DOHH2 (cell line): Measurements from ENCODE around the gene ZFYVE27.
A peak's percentile ranks its signal among the peaks of the same experiment; 100 is the strongest.

ENCODE experiments used
- H3F3A ChIP-seq: fragments of 200-600 bp; sonication (generic), shearing (Covaris generic); 2 replicates; pipeline ENCODE4 v1.6.0; 2016; ENCODE audit warnings: antibody characterized with exemption, mild to moderate bottlenecking; ENCODE audit not compliant: control insufficient read depth, insufficient read depth
- H3K27ac ChIP-seq: fragments of 200-600 bp; sonication (generic); 2 replicates; pipeline ENCODE4 v1.5.1; 2014; ENCODE audit warnings: low read depth, mild to moderate bottlenecking, low read length, moderate library complexity
- H3K27me3 ChIP-seq: fragments of 200-600 bp; sonication (generic); 2 replicates; pipeline ENCODE4 v1.6.1; 2014; ENCODE audit warnings: mild to moderate bottlenecking, low read length, mixed read lengths; ENCODE audit not compliant: control insufficient read depth
- H3K36me3 ChIP-seq: fragments of 200-600 bp; sonication (generic); 2 replicates; pipeline ENCODE4 v1.6.1; 2014; ENCODE audit warnings: mild to moderate bottlenecking, low read length, moderate library complexity, mixed read lengths; ENCODE audit not compliant: control insufficient read depth
- H3K4me1 ChIP-seq: fragments of 200-600 bp; sonication (generic); 2 replicates; pipeline ENCODE4 v1.6.1; 2014; ENCODE audit warnings: mild to moderate bottlenecking, low read length, mixed read lengths; ENCODE audit not compliant: control insufficient read depth
- H3K4me2 ChIP-seq: fragments of 200-600 bp; sonication (generic); 2 replicates; pipeline ENCODE4 v1.6.0; 2014; ENCODE audit warnings: mild to moderate bottlenecking, low read length, moderate library complexity
- H3K4me3 ChIP-seq: fragments of 200-600 bp; sonication (generic); 2 replicates; pipeline ENCODE4 v1.5.1; 2014; ENCODE audit warnings: mild to moderate bottlenecking, low read length, mixed read lengths
- H3K79me2 ChIP-seq: fragments of 200-600 bp; sonication (generic); 2 replicates; pipeline ENCODE4 v1.6.1; 2014; ENCODE audit warnings: mild to moderate bottlenecking, low read length, mixed read lengths; ENCODE audit not compliant: control insufficient read depth
- H3K9me2 ChIP-seq: fragments of 200-600 bp; sonication (generic); replicated peaks from 2 replicates; pipeline ENCODE4 v1.6.1; 2014; ENCODE audit warnings: mild to moderate bottlenecking, low read length, mixed read lengths; ENCODE audit not compliant: control insufficient read depth
- H3K9me3 ChIP-seq: fragments of 200-600 bp; sonication (generic); 2 replicates; pipeline ENCODE4 v1.6.1; 2014; ENCODE audit warnings: antibody characterized with exemption, low read length, mixed read lengths; ENCODE audit not compliant: control insufficient read depth, insufficient read depth
- H4K20me1 ChIP-seq: fragments of 200-600 bp; sonication (generic); 2 replicates; pipeline ENCODE4 v1.6.0; 2014; ENCODE audit warnings: low read depth, mild to moderate bottlenecking, antibody characterized with exemption, low read length, moderate library complexity; ENCODE audit not compliant: control insufficient read depth, insufficient read depth
- EZH2phosphoT487 ChIP-seq: fragments of 200-600 bp; sonication (generic); IDR thresholded peaks from 2 replicates; pipeline ENCODE4 v1.6.1; 2017; ENCODE audit warnings: borderline replicate concordance, mild to moderate bottlenecking, antibody characterized with exemption, low read length, moderate library complexity, mixed read lengths
- TF ChIP-seq, protein P1 (sequence below): fragments of 200-600 bp; sonication (generic); IDR thresholded peaks from one replicate; pipeline ENCODE4 v1.5.1; 2014; ENCODE audit warnings: antibody characterized with exemption, mild to moderate bottlenecking, low read depth, low read length; ENCODE audit not compliant: poor library complexity, severe bottlenecking

The ZFYVE27 gene

GRCh38 chr10:97708976-97709946 lies 27.7 kb upstream of the ZFYVE27 start:
- Histone ChIP-seq H3K36me3 (no peaks in the 10 kb centered on the region), H3K4me3 (no peak overlapping the region), H4K20me1 (no peaks in the 10 kb centered on the region), H3K9me2 (no peaks in the 10 kb centered on the region), H3K4me2 (no peak overlapping the region), H3K9me3 (no peaks in the 10 kb centered on the region), H3K27me3 (peaks cover 7% of the 10 kb centered on the region), H3K79me2 (no peaks in the 10 kb centered on the region), H3K27ac (no peak overlapping the region), H3K4me1 (peaks cover 4% of the 10 kb centered on the region), H3F3A (no peaks in the 10 kb centered on the region)
- no peak for TF ChIP-seq EZH2phosphoT487
- TF ChIP-seq, protein P1, sequence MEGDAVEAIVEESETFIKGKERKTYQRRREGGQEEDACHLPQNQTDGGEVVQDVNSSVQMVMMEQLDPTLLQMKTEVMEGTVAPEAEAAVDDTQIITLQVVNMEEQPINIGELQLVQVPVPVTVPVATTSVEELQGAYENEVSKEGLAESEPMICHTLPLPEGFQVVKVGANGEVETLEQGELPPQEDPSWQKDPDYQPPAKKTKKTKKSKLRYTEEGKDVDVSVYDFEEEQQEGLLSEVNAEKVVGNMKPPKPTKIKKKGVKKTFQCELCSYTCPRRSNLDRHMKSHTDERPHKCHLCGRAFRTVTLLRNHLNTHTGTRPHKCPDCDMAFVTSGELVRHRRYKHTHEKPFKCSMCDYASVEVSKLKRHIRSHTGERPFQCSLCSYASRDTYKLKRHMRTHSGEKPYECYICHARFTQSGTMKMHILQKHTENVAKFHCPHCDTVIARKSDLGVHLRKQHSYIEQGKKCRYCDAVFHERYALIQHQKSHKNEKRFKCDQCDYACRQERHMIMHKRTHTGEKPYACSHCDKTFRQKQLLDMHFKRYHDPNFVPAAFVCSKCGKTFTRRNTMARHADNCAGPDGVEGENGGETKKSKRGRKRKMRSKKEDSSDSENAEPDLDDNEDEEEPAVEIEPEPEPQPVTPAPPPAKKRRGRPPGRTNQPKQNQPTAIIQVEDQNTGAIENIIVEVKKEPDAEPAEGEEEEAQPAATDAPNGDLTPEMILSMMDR = peak; percentile 82

DNA sequence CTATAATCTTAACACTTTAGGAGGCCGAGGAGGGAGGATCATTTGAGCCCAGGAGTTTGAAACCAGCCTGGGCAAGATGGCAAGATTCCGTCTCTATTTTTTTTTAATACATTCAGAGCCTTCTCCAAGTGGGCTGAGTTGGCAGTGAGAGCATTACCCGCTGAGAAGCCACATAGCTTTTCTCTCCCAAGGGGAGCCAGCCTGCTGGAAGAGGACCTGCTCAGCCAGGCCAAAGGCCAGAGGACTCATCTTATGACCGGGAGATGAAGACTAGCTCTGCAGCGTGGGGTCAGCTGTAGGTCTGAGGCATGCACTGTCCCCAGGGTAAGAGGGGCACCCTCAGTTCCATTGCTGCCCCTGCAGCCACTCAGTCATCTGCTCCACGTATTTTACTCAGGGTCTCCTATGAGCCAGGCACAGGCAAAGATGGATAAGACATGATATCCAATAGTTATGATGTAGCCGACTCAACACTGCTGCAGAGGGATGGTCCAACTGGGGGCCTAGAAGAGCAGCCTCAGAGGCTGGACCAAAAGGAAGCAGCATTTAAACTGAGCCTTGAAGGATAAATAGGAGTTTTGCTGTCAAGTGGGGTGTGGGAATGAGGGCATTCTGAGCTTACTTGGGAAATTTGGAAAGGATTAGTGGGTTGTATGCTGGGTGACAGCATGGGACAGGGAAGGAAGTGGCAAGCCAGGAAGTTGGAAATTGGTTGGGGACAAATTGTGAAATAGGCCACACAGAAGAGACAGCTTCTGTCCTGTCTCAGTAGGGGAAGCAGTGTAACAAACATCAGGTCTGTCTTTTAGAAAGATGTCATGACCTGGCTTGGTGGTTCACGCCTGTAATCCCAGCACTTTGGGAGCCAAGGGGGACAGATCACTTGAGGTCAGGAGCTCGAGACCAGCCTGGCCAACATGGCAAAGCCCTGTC lies 25.0 kb upstream of the ZFYVE27 start:
- no peaks in the 10 kb centered on the region for H3K9me3 ChIP-seq
- H3K79me2 ChIP-seq = no peaks in the 10 kb centered on the region; the same call in 1 of the 2 replicates
- peaks cover 21% of the 10 kb centered on the region for H3K27me3 ChIP-seq
- H3K9me2 ChIP-seq = no peaks in the 10 kb centered on the region
- no peaks in the 10 kb centered on the region for H3K36me3 ChIP-seq
- H3K4me2 ChIP-seq = no peak overlapping the region
- peaks cover 14% of the 10 kb centered on the region for H3K4me1 ChIP-seq
- TF ChIP-seq, protein P1 = no peak
- no peak for TF ChIP-seq EZH2phosphoT487
- H3F3A ChIP-seq = no peaks in the 10 kb centered on the region
- no peak overlapping the region for H3K27ac ChIP-seq
- no peak overlapping the region for H3K4me3 ChIP-seq
- H4K20me1 ChIP-seq = no peaks in the 10 kb centered on the region; the same call in 1 of the 2 replicates

DNA sequence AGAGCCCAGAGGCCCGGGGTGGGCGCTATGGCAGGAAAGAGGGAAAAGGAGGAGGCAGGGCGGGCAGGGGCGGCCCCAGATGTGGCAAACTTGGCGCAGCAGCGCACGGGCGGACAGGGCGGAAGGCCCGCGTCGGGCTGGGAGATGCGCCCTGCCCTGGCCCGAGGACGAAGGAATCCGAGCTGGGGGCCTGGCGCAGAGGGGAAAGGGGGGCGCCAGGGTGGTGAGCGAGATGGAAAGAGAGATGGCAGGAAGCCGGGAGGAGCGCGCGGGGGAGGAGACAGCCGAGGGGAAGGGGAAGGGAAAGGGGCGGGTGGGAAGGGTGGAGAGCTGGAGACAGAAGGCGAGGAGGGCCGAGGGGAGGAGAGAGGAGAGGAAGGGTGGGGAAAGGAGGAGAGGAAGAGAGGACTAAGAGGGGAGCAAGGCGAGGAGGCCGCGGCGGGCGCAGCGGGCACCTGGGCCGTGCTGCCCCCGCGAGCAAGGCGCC lies 23.5 kb upstream of the ZFYVE27 start, which contains the start of gene MARVELD1:
MARVELD1 (plus strand) TSS at position 392 of the 487 bp plus-strand sequence. CDS start 147 bp downstream, outside the sequence.
- Histone ChIP-seq H3K9me3 (no peaks in the 10 kb centered on the region), H3K36me3 (no peaks in the 10 kb centered on the region), H3K9me2 (no peaks in the 10 kb centered on the region), H3K4me2 (peak within 1 kb of the TSS; percentile 80), H3K4me1 (peaks cover 14% of the 10 kb centered on the region), H3K27me3 (peaks cover 21% of the 10 kb centered on the region), H3K27ac (no peak within 1 kb of the TSS; the same call in 1 of the 2 replicates), H3F3A (no peaks in the 10 kb centered on the region), H3K4me3 (peak within 1 kb of the TSS; percentile 72), H4K20me1 (no peaks in the 10 kb centered on the region; the same call in 1 of the 2 replicates), H3K79me2 (no peaks in the 10 kb centered on the region; the same call in 1 of the 2 replicates)
- TF ChIP-seq, protein P1 = no peak
- TF ChIP-seq EZH2phosphoT487 = no peak
